MM.1S (cell line): ENCODE measurements around the gene ST6GALNAC1.

ENCODE experiments used
- DNase-seq: peaks from one replicate; pipeline ENCODE4 v3.0.0-alpha.2; 2015
- H2AFZ ChIP-seq: fragments of 300-600 bp; sonication (generic); 2 replicates; pipeline ENCODE4 v1.6.0; 2016; ENCODE audit warnings: antibody characterized with exemption, low read length
- H3F3A ChIP-seq: fragments of 300-600 bp; sonication (generic); 2 replicates; pipeline ENCODE4 v1.6.1; 2016; ENCODE audit warnings: mild to moderate bottlenecking, antibody characterized with exemption, low read length, moderate library complexity, mixed read lengths; ENCODE audit not compliant: insufficient read depth
- H3K27ac ChIP-seq: fragments of 300-600 bp; sonication (generic); 2 replicates; pipeline ENCODE4 v1.5.1; 2016; ENCODE audit warnings: mild to moderate bottlenecking, low read length
- H3K27me3 ChIP-seq: fragments of 300-600 bp; sonication (generic); replicated peaks from 2 replicates; pipeline ENCODE4 v1.6.0; 2016; ENCODE audit warnings: low read length; ENCODE audit not compliant: insufficient read depth
- H3K36me3 ChIP-seq: fragments of 300-600 bp; sonication (generic); replicated peaks from 2 replicates; pipeline ENCODE4 v1.6.1; 2016; ENCODE audit warnings: mild to moderate bottlenecking, low read length, mixed read lengths; ENCODE audit not compliant: insufficient read depth
- H3K4me1 ChIP-seq: fragments of 300-600 bp; sonication (generic); 2 replicates; pipeline ENCODE4 v1.6.1; 2016; ENCODE audit warnings: low read length, mixed read lengths
- H3K4me2 ChIP-seq: fragments of 300-600 bp; sonication (generic); 2 replicates; pipeline ENCODE4 v1.6.0; 2016; ENCODE audit warnings: low read depth, low read length
- H3K4me3 ChIP-seq: fragments of 300-600 bp; sonication (generic); 2 replicates; pipeline ENCODE4 v1.5.1; 2016; ENCODE audit warnings: low read length, mixed read lengths
- H3K79me2 ChIP-seq: fragments of 300-600 bp; sonication (generic); 2 replicates; pipeline ENCODE4 v1.6.1; 2016; ENCODE audit warnings: mixed run types, low read length, mixed read lengths
- H3K9ac ChIP-seq: fragments of 300-600 bp; sonication (generic); 2 replicates; pipeline ENCODE4 v1.6.1; 2016; ENCODE audit warnings: low read length, mixed read lengths
- H3K9me2 ChIP-seq: fragments of 300-600 bp; sonication (generic); replicated peaks from 2 replicates; pipeline ENCODE4 v1.6.1; 2016; ENCODE audit warnings: mild to moderate bottlenecking, low read length, mixed read lengths; ENCODE audit not compliant: insufficient read depth
- H3K9me3 ChIP-seq: fragments of 300-600 bp; sonication (generic); replicated peaks from 2 replicates; pipeline ENCODE4 v1.6.1; 2016; ENCODE audit warnings: mild to moderate bottlenecking, low read length, mixed read lengths; ENCODE audit not compliant: insufficient read depth
- H4K20me1 ChIP-seq: fragments of 300-600 bp; sonication (generic); 2 replicates; pipeline ENCODE4 v1.6.1; 2016; ENCODE audit warnings: mild to moderate bottlenecking, low read length, moderate library complexity, mixed read lengths; ENCODE audit not compliant: insufficient read depth
- CTCF ChIP-seq: fragments of 300-600 bp; sonication (generic); IDR thresholded peaks from 2 replicates; pipeline ENCODE4 v1.5.1; 2016; ENCODE audit warnings: antibody characterized with exemption, low read length, mixed read lengths
- EZH2 ChIP-seq: fragments of 300-600 bp; sonication (generic); optimal IDR thresholded peaks from 2 replicates; pipeline ENCODE3; 2017; ENCODE audit warnings: low read depth, mild to moderate bottlenecking, antibody characterized with exemption, low read length, mixed read lengths
- EZH2phosphoT487 ChIP-seq: fragments of 300-600 bp; sonication (generic); IDR thresholded peaks from 2 replicates; pipeline ENCODE4 v1.6.1; 2018; ENCODE audit warnings: antibody characterized with exemption, low read length

ST6GALNAC1 gene

GRCh38 chr17:76671912-76672262 lies 28.3 kb upstream of the ST6GALNAC1 start:
- DNase-seq, result no peak
- no peaks in the 10 kb centered on the region for H3K9me3 ChIP-seq
- no peaks in the 10 kb centered on the region for H4K20me1 ChIP-seq
- peaks cover 6% of the 10 kb centered on the region for H3K4me1 ChIP-seq
- peaks cover 6% of the 10 kb centered on the region; the same call in 1 of the 2 replicates for H3K27me3 ChIP-seq
- peak overlapping the region; percentile 67 for H2AFZ ChIP-seq
- H3F3A ChIP-seq, result peaks cover 7% of the 10 kb centered on the region; the same call in 1 of the 2 replicates
- no peaks in the 10 kb centered on the region for H3K9me2 ChIP-seq
- H3K79me2 ChIP-seq, result no peaks in the 10 kb centered on the region
- no peak for TF ChIP-seq EZH2phosphoT487
- TF ChIP-seq EZH2, result no peak
- TF ChIP-seq CTCF, result no peak
- peak overlapping the region; percentile 73 for H3K4me3 ChIP-seq
- H3K9ac ChIP-seq, result peak overlapping the region; percentile 63
- H3K36me3 ChIP-seq, result no peaks in the 10 kb centered on the region
- H3K4me2 ChIP-seq, result peak overlapping the region; percentile 74
- H3K27ac ChIP-seq, result peak overlapping the region; percentile 40; the same call in 1 of the 2 replicates

- H3K27me3 ChIP-seq, result peaks cover 6% of the 10 kb centered on the region; the same call in 1 of the 2 replicates
- H2AFZ ChIP-seq, result peak overlapping the region; percentile 98
- TF ChIP-seq EZH2 (no peak), CTCF (no peak), EZH2phosphoT487 (no peak)
- H3K79me2 ChIP-seq, result no peaks in the 10 kb centered on the region
- peak overlapping the region; percentile 89 for H3K4me2 ChIP-seq
- no peaks in the 10 kb centered on the region for H3K9me2 ChIP-seq
- peaks cover 7% of the 10 kb centered on the region; the same call in 1 of the 2 replicates for H3F3A ChIP-seq
- no peaks in the 10 kb centered on the region for H4K20me1 ChIP-seq
- peak; percentile 100 for DNase-seq
- H3K4me3 ChIP-seq, result peak overlapping the region; percentile 73
- H3K9me3 ChIP-seq, result no peaks in the 10 kb centered on the region
- no peak overlapping the region for H3K27ac ChIP-seq
- H3K9ac ChIP-seq, result peak overlapping the region; percentile 63; the same call in 1 of the 2 replicates
- H3K36me3 ChIP-seq, result no peaks in the 10 kb centered on the region
- peaks cover 6% of the 10 kb centered on the region for H3K4me1 ChIP-seq
These were observed 27.8 kb upstream of the ST6GALNAC1 start for GRCh38 chr17:76671123-76671911.

GRCh38 chr17:76670718-76671122 lies 27.2 kb upstream of the ST6GALNAC1 start:
- Histone ChIP-seq H3K9ac (no peak overlapping the region), H3K27ac (no peak overlapping the region), H3K27me3 (peaks cover 6% of the 10 kb centered on the region; the same call in 1 of the 2 replicates), H3K9me2 (no peaks in the 10 kb centered on the region), H4K20me1 (no peaks in the 10 kb centered on the region), H3F3A (peaks cover 7% of the 10 kb centered on the region; the same call in 1 of the 2 replicates), H3K4me3 (0 out of 2 replicates have a peak overlapping the region, but pooled peaks have one; percentile 57), H3K9me3 (no peaks in the 10 kb centered on the region), H3K4me1 (peaks cover 6% of the 10 kb centered on the region), H2AFZ (peak overlapping the region; percentile 98), H3K4me2 (peak overlapping the region; percentile 89; the same call in 1 of the 2 replicates), H3K79me2 (no peaks in the 10 kb centered on the region), H3K36me3 (no peaks in the 10 kb centered on the region)
- no peak for DNase-seq
- TF ChIP-seq EZH2phosphoT487 (no peak), EZH2 (no peak), CTCF (no peak)
